Inferior parietal cortex (tissue), 1 donor: ENCODE measurements around the gene ADAMTS17.

ENCODE experiments used
- DNase-seq: peaks from one replicate; pipeline ENCODE4 v3.0.0-alpha.2; 2016; ENCODE audit errors: extremely low spot score

Gene ADAMTS17

GRCh38 chr15:100252359-100252758, 89.4 kb downstream of the ADAMTS17 start:
- no peak for DNase-seq

GRCh38 chr15:100250176-100250800, 91.5 kb downstream of the ADAMTS17 start:
- no peak for DNase-seq

- DNase-seq = no peak
Measured at GRCh38 chr15:100249096-100249815, 92.5 kb downstream of the ADAMTS17 start.

DNA sequence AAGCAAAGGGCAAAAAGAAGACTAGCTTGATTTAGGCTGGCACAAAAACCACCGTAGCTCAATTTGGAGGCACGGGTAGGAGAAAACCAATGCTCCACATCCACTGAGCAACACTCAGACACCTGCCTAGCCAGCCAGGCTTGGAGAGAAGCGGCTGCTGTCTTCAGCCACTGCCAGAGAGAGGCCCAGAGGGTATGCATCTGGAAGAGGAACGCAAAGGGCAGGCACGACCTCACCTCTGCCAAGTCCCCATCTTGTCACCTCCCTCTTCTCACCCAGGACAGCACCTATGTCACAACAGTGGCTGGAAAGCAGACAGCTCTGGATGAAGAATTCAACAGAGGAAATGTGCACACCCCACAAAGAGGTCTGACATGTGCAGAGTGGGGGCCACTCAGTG, 93.5 kb downstream of the ADAMTS17 start:
- no peak for DNase-seq

GRCh38 chr15:100247228-100248225, 94.2 kb downstream of the ADAMTS17 start:
- no peak for DNase-seq

GRCh38 chr15:100245855-100246254, 95.9 kb downstream of the ADAMTS17 start:
- DNase-seq = no peak

DNA sequence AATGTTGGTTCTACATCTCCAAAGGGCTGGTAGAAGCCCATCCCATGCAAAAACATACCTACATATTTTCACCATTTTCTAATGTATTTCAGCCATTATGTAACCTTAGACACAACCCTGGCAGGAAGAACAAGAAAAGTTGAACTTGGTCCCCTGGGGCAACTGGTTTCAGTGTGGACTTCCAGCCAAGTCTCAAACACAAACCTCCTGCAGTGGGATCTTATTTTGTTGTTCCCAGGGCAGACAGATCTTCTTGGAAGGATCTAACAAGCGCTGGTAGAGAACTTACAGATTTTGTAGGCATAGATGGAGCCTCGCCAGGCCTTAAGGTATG, 96.3 kb downstream of the ADAMTS17 start:
- DNase-seq = no peak

DNA sequence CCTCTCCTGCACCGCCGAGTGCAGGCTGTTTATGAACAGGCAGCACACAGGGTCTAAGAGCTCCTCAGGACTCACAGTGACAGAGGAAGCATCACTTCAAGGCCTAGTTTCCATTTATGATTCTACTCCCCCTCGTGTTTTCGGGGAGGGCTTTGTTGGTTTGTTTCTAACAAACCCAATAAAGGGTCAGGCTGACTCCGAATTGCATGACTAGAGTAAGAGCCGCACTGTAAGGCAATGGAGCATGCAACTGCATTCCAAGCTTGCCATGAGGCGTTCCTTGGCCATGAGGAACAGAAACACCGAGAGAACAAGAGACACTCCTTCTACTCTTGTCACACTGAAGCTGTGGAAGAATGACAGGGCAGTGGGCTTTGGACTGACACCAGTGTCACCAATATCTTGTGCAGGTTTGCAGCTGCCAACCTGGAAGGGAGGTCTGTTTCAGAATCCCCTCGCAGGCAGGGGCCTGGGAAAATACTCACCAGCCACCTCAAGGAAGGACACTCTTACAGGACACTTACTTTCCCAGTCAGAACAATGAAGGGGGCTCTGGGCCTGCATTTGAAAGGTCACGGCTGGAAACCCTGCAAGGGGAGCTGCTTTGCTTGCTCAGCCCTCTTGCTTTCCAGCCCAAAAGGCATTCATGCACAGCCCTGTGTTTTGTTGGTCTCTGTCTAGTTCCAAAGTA, 96.8 kb downstream of the ADAMTS17 start:
- DNase-seq = no peak

GRCh38 chr15:100242989-100243388, 98.8 kb downstream of the ADAMTS17 start:
- DNase-seq = no peak

- peak; percentile 34 for DNase-seq
Measured at GRCh38 chr15:100241572-100242482, 99.9 kb downstream of the ADAMTS17 start.

GRCh38 chr15:100236981-100237720, 104.6 kb downstream of the ADAMTS17 start:
- DNase-seq = no peak

- no peak for DNase-seq
Measured at GRCh38 chr15:100235030-100235617, 106.7 kb downstream of the ADAMTS17 start.

DNA sequence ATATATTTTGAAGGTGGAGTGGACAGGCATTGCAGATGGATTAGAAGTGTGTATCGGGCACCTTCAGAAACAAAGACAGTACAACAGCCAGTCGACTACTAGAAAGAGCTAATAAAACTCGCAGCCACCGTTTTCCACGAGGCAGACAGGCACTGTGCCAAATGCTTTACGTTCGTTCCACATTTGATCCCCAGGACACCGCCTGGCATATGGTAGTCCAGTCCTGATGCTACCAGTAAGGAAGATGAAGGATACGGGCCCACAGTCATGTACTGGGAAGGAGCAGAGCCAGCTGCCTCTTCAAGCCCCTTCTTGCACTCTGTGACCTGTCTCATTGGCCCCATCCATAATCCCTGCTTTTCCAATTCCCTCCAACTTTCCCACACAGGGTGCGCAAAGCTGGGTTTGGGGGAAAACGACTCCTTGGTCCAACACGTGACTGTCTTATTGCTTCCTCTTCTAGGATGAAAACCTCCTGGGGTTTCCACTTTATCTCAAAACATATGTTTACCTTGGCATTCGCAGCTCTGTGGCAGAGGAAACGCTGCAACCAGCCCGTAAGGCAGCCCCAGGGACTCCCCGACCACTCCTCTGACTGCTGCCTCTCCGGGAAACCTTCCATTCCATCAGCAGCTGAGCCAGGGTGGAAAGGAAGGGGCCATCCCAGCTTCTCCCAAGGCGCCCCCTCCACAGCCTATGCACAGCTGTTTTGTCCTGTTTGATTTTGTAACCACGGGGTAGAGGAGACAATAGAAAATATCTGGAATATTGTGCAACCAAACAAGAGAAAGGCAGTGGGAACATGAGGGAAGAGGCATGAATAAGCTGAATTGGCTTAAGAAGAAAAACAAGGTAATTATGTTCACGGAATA, 107.4 kb downstream of the ADAMTS17 start:
- no peak for DNase-seq

DNA sequence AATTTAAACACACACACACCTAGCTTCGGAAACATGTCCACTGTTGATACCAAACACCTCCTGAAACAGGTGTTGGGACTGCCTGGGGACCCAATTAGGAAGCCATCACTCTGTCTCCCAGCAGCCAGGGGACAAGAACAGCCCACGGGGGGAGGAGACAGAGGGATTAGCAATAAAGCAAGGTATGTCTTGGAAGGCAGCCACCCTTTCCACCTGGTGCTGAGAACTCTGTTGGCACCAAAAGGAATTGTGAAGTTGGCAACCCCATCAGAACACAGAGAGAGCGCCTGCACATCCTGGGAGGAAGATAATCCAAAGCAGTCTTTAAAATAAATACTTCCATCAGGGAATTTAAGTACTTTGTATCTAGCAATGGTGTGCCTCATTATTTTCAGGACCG, 111.0 kb downstream of the ADAMTS17 start:
- DNase-seq = no peak

DNA sequence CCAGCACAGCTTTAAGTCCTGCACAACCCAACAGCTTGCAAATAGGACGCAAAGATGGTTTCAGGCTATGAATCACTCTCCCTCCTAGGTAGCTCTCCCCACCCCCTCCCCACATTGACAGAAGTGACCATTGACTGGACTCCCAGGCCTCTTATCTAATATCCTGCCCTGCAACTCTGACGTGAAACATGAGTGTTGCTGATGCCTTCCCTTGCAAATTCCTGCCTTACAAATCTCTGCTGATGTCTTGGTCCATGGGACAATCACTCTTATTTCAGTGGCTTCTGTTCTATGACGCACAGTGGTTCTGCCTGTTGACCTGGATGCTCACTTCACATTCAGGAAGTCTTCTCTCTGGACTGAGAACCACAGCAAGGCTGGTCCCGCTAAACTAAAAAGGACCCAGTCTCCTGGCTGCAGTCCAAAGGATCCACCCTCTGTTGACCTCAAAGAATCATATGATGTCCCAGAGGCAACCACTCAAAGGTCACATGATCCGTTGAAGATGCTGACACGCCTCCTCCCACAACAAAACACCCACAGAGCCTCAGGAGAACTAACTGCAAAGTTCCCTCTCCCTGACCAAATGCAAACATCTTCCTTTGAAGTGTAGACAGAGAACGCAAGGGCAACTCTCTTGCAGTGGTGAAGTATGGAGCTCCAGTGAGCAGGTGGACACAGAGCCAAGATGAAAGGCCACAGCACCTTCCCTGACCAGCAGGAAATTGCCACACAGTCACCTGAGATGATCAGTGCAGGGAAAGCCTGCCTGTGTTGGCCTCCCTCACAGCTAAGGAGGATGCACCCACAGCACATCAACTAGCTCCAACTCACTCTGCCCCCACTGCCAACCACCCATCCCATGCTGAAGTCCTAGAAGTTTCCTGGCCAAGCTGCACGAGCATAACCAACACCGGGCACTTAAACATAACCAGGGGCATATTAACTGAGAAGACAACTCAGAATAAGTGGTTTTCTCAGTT, 112.3 kb downstream of the ADAMTS17 start:
- no peak for DNase-seq

DNA sequence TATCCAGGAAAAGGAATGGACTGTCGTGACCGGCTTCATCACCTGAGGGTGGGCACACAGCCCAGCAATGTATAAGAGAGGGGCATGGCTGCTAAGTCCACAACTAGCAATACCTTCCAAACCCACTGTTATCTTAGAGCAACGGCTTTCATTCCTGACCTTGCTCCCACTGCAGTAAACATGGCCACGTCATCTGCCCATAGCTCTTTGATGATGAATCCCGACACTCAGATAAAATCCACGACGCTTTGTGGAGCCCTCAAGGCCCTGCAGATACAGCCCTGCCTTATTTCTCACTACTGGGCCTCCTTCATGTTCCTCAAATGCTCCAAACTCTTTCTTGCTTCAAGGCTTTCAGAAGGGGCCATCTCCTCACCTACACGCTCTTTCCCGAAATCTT, 114.0 kb downstream of the ADAMTS17 start:
- no peak for DNase-seq

DNA sequence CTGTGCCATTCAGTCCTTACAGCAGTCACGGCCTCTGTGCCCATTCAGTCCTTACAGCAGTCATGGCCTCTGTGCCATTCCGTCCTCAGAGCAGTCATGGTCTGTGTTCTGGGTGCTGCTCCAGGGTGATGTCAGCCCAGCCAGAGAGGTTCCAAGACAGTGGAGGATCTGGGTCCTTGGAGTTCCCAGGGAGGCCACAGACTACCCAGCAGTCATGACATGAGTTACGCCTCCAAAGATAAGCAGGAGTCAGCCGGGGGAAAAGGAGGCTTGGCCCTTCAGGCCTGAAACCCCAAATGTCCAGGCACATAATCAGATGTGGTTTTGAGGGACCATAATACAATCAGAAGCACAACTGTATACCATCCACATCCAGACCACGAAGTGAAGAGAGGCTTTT, 115.7 kb downstream of the ADAMTS17 start:
- no peak for DNase-seq
